B cell (primary cell): ENCODE results near the gene CEP350.

Experiments used
- EZH2 ChIP-seq: IDR thresholded peaks from 2 replicates; pipeline ENCODE4 v1.6.1; 2012; ENCODE audit warnings: borderline replicate concordance, low read depth, mild to moderate bottlenecking, moderate library complexity, low read length; ENCODE audit not compliant: insufficient read depth, poor library complexity, severe bottlenecking
- TF ChIP-seq, protein P1 (sequence below): fragments of 200-600 bp; IDR thresholded peaks from one replicate; pipeline ENCODE4 v1.8.0; 2022; ENCODE audit warnings: antibody characterized with exemption, mild to moderate bottlenecking

DNA sequence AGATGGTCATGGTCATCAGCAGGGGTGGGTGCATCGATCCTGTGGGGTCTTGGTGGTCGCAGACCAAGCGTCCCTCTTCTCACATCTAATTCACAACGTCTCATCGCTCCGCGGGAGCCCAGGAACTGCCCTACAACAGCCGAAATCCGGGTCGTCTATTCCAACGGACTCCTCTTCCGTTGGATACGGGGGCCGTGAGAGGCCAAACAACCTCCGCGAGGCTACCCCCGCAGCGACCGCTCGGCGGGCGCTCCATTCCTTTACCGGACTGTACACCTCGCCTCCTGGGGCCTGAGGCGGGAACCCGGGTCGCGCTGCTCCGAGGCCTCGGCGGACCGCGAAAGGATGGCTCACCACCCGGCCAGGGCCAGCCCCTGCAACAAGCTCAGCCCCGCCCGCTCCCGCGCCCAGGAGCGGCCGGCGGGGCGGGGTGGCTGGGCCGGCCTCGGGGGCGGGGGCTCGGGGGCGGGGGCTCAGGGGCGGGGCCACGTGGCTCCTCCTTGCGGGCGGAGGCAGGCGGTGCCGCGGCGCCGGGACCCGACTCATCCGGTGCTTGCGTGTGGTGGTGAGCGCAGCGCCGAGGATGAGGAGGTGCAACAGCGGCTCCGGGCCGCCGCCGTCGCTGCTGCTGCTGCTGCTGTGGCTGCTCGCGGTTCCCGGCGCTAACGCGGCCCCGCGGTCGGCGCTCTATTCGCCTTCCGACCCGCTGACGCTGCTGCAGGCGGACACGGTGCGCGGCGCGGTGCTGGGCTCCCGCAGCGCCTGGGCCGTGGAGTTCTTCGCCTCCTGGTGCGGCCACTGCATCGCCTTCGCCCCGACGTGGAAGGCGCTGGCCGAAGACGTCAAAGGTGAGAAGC, 199.9 kb downstream of the CEP350 start, which contains the start of gene QSOX1:
- TF ChIP-seq, protein P1, sequence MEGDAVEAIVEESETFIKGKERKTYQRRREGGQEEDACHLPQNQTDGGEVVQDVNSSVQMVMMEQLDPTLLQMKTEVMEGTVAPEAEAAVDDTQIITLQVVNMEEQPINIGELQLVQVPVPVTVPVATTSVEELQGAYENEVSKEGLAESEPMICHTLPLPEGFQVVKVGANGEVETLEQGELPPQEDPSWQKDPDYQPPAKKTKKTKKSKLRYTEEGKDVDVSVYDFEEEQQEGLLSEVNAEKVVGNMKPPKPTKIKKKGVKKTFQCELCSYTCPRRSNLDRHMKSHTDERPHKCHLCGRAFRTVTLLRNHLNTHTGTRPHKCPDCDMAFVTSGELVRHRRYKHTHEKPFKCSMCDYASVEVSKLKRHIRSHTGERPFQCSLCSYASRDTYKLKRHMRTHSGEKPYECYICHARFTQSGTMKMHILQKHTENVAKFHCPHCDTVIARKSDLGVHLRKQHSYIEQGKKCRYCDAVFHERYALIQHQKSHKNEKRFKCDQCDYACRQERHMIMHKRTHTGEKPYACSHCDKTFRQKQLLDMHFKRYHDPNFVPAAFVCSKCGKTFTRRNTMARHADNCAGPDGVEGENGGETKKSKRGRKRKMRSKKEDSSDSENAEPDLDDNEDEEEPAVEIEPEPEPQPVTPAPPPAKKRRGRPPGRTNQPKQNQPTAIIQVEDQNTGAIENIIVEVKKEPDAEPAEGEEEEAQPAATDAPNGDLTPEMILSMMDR = peak; percentile 9
- no peak for TF ChIP-seq EZH2
